Upper lobe of left lung (tissue), 6 donors: ENCODE data around the gene INHA. TPM values are rescaled to one million over a fixed set of nuclear protein-coding genes. Genes with fewer than 3 reads are reported as not detected.
A peak's percentile ranks its signal among the peaks of the same experiment; 100 is the strongest.

Experiments
- ATAC-seq, 2 donors: fragments of 200-7000 bp; cut with Tn5 transposase; one replicate each; pipeline ENCODE4 v1.9.1; 2022; ENCODE audit warnings: mild to moderate bottlenecking in 2 of 2, moderate library complexity in 2 of 2; ENCODE audit not compliant: low FRiP score in 2 of 2
- DNase-seq, 2 donors: peaks; one replicate each; pipeline ENCODE4 v3.0.0-alpha.2; 2019 to 2020
- H3K27ac ChIP-seq, 4 donors: fragments of 200-600 bp; sonication (generic); one replicate each; pipeline ENCODE4 v1.5.1; 2016 to 2019
- H3K27me3 ChIP-seq, 4 donors: fragments of 200-600 bp; sonication (generic); one replicate each; pipeline ENCODE4 v1.5.1; 2017 to 2019
- H3K36me3 ChIP-seq, 4 donors: fragments of 200-600 bp; sonication (generic); one replicate each; pipeline ENCODE4 v1.5.1; 2016 to 2019
- H3K4me1 ChIP-seq, 4 donors: fragments of 200-600 bp; sonication (generic); one replicate each; pipeline ENCODE4 v1.5.1; 2018 to 2019
- H3K4me3 ChIP-seq, 4 donors: fragments of 200-600 bp; sonication (generic); one replicate each; pipeline ENCODE4 v1.5.1; 2017 to 2019; ENCODE audit warnings: mild to moderate bottlenecking in 2 of 4, moderate library complexity in 1 of 4
- H3K9me3 ChIP-seq, 4 donors: fragments of 200-600 bp; sonication (generic); one replicate each; pipeline ENCODE4 v1.5.1; 2018 to 2019
- EP300 ChIP-seq, 4 donors: sonication (generic); formaldehyde crosslinking; IDR thresholded peaks; one replicate each; pipeline ENCODE4 v1.5.1; 2017; ENCODE audit warnings: antibody characterized with exemption in 4 of 4, control low read depth in 2 of 4
- POLR2A ChIP-seq, 4 donors: fragments of 450-650 bp; IDR thresholded peaks; one replicate each; pipeline ENCODE4 v1.5.1; 2016 to 2017; ENCODE audit warnings: antibody characterized with exemption in 4 of 4, mild to moderate bottlenecking in 2 of 4
- POLR2AphosphoS5 ChIP-seq, 2 donors: sonication (generic); formaldehyde crosslinking; IDR thresholded peaks; one replicate each; pipeline ENCODE4 v1.5.1; 2017; ENCODE audit warnings: antibody characterized with exemption in 2 of 2
- WGBS, 2 donors: methylation state at CpG; one replicate each; pipeline ENCODE4 v1.1.5; 2017 to 2018; 5-methylcytosine and 5-hydroxymethylcytosine counted together
- total RNA-seq, 6 donors: library from RNA; depleted of rRNA in 4 of 6; stranded (reverse); fragments of >200 nt in 4 of 6; gene quantifications; one replicate each; pipeline versions ENCODE4 v1.1.0 to v1.2.1, GENCODE V29; 2016 to 2021
- TF ChIP-seq, protein P1 (sequence below), 6 experiments: fragments of 450-650 bp in 4 of 6; fragments of 200-600 bp in 2 of 6; sonication (generic) in 2 of 6; IDR thresholded peaks; one replicate each; pipeline ENCODE4 v1.5.1; 2016 to 2019; ENCODE audit warnings: antibody characterized with exemption in 6 of 6
- donor health status: DM: no; HTN: no; CAD: no; lungs with moderate emphysema.
- donor health status: DM: no; HTN: yes; CAD: no; lungs with severe emphysema.

Gene INHA
- total RNA-seq, 6 donors from 2014 or later: 0.24 to 7.3 (median 0.43) TPM; not detected in 3

DNA sequence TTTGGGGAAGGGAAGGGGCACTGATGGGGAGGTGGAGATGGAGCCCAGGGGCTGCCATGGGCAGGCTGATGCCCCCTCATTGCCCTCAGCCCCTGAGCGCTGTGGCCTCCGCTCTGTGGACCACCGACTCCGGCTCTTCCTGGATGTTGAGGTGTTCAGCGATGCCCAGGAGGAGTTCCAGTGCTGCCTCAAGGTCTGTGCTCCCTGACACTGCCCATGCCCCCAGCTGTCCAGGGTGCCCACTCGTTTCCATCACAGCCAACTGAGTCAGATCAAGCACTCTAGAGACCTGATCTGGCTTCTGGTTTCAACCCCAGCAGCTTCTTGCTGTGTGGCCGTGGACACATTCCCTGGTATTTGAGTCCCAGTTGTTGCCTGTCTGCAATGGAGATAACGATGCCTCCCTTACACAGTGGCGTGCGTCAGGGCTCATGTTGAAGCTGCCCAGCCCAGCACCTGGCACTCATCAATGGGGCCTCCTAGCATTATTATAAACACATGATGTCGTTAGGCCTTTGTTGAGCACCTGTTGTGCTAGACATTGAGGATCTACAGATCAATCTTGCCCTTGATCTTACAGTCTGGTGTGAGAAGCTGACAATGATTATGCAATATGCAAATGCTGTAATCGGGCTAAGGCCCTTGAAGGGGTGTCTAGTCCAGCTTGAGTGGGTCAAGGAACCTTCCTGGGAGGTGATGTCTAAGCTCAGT, 39.9 kb downstream of the INHA start:
- TF ChIP-seq EP300 (IDR thresholded peaks at IDR 0.05) (no peak), POLR2A (IDR thresholded peaks at IDR 0.05) (no peak), POLR2AphosphoS5 (IDR thresholded peaks at IDR 0.05) (no peak)
- TF ChIP-seq, protein P1, sequence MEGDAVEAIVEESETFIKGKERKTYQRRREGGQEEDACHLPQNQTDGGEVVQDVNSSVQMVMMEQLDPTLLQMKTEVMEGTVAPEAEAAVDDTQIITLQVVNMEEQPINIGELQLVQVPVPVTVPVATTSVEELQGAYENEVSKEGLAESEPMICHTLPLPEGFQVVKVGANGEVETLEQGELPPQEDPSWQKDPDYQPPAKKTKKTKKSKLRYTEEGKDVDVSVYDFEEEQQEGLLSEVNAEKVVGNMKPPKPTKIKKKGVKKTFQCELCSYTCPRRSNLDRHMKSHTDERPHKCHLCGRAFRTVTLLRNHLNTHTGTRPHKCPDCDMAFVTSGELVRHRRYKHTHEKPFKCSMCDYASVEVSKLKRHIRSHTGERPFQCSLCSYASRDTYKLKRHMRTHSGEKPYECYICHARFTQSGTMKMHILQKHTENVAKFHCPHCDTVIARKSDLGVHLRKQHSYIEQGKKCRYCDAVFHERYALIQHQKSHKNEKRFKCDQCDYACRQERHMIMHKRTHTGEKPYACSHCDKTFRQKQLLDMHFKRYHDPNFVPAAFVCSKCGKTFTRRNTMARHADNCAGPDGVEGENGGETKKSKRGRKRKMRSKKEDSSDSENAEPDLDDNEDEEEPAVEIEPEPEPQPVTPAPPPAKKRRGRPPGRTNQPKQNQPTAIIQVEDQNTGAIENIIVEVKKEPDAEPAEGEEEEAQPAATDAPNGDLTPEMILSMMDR (IDR thresholded peaks at IDR 0.05): no peak
- H3K27ac ChIP-seq: no peak overlapping the region
- ATAC-seq (no peak), DNase-seq (no peak)
- WGBS, 2 donors: 80 to 83% methylated on average over 11 to 12 of the region's 12 CpGs
- H3K4me3 ChIP-seq: no peak overlapping the region
- peaks cover 0 to 84% (median 59%) of the 10 kb centered on the region in 4 donors for H3K36me3 ChIP-seq
- no peaks in the 10 kb centered on the region for H3K27me3 ChIP-seq
- H3K4me1 ChIP-seq: no peaks in the 10 kb centered on the region
- no peaks in the 10 kb centered on the region for H3K9me3 ChIP-seq

DNA sequence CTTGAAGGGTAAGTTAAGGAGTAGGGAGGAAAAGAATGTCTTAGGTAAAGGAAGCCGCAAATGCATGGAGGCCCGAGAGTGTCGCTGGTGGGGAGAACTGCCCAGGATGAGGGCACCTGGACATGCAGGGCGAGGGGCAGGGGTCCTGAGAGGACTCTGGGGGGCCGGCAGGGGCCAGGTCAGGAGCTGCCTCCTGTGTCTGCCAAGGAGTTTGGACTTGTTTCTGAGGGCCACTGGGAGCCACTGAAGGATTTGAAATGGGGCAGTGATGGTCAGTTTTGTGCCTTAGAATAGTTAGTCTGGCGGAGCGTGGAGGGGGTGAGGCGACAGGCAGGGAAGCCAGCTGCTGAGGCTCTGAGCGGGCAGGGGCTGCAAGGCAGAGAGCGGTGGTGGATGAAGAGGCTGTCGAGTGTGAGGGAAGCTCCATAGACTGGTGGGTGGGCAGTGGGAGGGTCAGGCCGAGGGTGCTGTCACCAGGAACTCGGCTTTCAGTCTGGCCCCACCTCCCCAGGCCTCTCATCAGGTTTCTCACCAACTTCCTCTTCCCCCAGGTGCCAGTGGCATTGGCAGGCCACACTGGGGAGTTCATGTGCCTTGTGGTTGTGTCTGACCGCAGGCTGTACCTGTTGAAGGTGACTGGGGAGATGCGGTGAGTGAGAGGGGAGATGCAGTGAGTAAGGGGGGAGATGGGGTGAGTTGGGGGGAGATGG, 40.6 kb downstream of the INHA start:
- H3K36me3 ChIP-seq: peaks cover 0 to 76% (median 54%) of the 10 kb centered on the region in 4 donors
- peak in 1 of 2 donors; percentile 48 for DNase-seq
- H3K4me3 ChIP-seq: no peak overlapping the region
- 78 to 80% methylated on average over 13 to 14 of the region's 15 CpGs for WGBS, 2 donors
- no peak overlapping the region for H3K27ac ChIP-seq
- no peaks in the 10 kb centered on the region for H3K4me1 ChIP-seq
- no peak for ATAC-seq
- no peaks in the 10 kb centered on the region for H3K9me3 ChIP-seq
- TF ChIP-seq POLR2A (IDR thresholded peaks at IDR 0.05): no peak
- TF ChIP-seq, protein P1 (IDR thresholded peaks at IDR 0.05): no peak
- H3K27me3 ChIP-seq: no peaks in the 10 kb centered on the region

DNA sequence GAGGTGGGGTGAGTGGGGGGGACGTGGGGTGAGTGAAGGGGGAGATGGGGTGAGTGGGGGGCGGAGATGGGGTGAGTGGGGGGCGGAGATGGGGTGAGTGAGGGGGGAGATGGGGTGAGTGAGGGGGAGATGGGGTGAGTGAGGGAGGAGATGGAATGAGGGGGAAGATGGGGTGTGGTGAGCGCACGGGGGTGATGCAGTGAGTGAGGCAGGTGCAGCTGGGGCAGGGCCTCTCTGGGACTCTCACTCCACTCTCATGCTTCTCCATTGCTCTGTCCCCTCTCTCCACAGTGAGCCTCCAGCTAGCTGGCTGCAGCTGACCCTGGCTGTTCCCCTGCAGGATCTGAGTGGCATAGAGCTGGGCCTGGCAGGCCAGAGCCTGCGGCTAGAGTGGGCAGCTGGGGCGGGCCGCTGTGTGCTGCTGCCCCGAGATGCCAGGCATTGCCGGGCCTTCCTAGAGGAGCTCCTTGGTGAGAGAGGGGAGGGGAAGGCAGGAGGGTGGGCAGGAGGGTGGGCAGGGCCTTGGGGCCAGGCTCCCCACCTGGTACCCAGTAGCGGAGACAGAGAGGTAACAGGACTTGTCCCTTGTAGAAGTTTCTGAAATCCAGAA, 41.5 kb downstream of the INHA start:
- peaks cover 0 to 68% (median 46%) of the 10 kb centered on the region in 4 donors for H3K36me3 ChIP-seq
- DNase-seq: no peak

DNA sequence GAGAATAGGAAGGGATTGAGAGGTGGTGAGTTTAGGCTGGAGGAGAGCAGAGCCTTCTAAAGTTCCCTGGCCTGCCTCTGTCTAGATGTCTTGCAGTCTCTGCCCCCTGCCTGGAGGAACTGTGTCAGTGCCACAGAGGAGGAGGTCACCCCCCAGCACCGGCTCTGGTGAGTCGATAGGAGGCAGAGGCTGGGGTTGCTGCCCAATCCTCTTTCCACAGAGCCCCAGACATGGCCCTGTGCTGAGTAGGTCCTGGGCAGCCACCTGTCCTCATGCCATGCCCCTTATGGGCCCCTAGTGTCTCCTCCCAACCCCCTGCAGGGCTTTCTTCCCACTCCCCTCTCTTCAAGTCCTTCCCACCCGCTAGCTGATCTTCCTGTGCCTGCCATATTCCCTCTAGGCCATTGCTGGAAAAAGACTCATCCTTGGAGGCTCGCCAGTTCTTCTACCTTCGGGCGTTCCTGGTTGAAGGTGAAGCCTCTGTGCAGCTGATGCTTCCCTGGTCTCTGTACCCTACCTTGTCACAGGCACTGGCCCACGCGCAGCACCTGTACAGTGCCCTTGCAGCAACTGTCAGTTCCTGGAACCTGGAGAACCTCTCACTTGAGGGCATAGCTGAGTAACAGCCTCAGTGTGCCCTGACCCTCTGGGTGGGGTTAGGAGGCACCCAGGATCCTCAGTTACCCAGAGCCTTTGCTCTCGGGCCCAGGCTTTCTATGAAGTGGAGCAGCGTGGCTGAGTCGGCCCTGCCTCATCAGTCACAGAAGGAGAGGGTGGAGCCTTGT, 42.2 kb downstream of the INHA start:
- DNase-seq (no peak), ATAC-seq (peak in 1 of 2 donors; percentile 12)
- no peak for TF ChIP-seq EP300 (IDR thresholded peaks at IDR 0.05)
- TF ChIP-seq POLR2AphosphoS5 (IDR thresholded peaks at IDR 0.05): no peak
- no peak for TF ChIP-seq POLR2A (IDR thresholded peaks at IDR 0.05)
- TF ChIP-seq, protein P1 (IDR thresholded peaks at IDR 0.05): no peak
- no peaks in the 10 kb centered on the region for H3K9me3 ChIP-seq
- H3K27ac ChIP-seq: no peak overlapping the region
- peaks cover 0 to 61% (median 39%) of the 10 kb centered on the region in 4 donors for H3K36me3 ChIP-seq
- no peaks in the 10 kb centered on the region for H3K27me3 ChIP-seq
- 95 to 96% methylated on average over 7 to 11 of the region's 11 CpGs for WGBS, 2 donors
- no peaks in the 10 kb centered on the region for H3K4me1 ChIP-seq
- H3K4me3 ChIP-seq: no peak overlapping the region

More for the DNA sequence above, 41.5 kb downstream of the INHA start:
- H3K9me3 ChIP-seq: no peaks in the 10 kb centered on the region
- ATAC-seq: no peak
- no peaks in the 10 kb centered on the region for H3K4me1 ChIP-seq
- no peak overlapping the region for H3K4me3 ChIP-seq
- no peak for TF ChIP-seq POLR2AphosphoS5 (IDR thresholded peaks at IDR 0.05)
- TF ChIP-seq, protein P1 (IDR thresholded peaks at IDR 0.05): no peak
- no peak for TF ChIP-seq POLR2A (IDR thresholded peaks at IDR 0.05)
- no peak for TF ChIP-seq EP300 (IDR thresholded peaks at IDR 0.05)
- H3K27ac ChIP-seq: no peak overlapping the region
- H3K27me3 ChIP-seq: no peaks in the 10 kb centered on the region
- WGBS, 2 donors: 90 to 91% methylated on average over 8 to 9 of the region's 11 CpGs
